Islet of Langerhans (tissue), 1 donor: ENCODE results near the gene SSH2.
"Not testable (repeated sequence)": the region's sequence is repeated elsewhere in the genome, so short reads cannot be mapped to it uniquely, and the experiment has no call there.

Source experiments
- FAIRE-seq: peaks from one replicate; lab custom pipeline; 2011; peaks lifted over from hg19 to GRCh38; lab: Jason Lieb, UNC

SSH2 gene

DNA sequence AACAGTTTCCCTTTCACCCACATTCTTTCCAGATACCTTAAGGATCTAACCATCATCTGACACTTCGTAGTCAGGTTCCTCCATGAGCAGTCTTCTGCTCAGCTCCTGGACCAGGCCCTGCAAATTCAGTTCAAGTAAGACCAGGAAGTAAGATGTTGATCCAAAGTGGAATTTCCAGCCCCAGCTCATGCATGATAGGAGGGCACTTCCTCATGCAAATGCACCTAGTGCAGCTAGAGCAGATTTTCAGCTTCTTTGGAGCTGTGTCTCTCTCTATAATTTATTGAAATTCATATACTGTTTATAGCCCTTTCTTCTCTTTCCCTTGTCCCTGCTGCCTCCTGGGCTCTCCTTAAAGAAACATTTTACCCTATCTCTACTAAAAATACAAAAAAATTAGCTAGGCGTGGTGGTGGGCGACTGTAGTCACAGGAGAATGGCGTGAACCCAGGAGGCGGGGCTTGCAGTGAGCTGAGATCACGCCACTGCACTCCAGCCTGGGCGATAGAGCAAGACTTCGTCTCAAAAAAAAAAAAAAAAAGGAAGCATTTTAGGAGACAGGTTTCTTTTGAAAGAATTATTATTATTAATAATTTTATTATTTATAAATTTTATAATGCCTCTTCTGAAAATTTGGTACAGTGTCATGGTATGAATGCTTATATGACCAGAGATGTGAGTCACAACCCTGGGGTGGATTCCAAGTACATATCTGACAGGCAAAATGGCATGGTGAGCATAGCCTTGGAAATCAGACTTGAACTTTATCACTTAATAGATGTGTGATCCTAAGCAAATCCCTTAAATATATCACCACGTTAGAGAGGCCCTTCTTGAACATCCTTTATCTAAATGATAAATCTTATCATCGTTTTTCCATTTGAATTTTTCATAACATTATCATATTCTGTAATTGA lies 94.3 kb downstream of the SSH2 start:
- FAIRE-seq, result no peak

DNA sequence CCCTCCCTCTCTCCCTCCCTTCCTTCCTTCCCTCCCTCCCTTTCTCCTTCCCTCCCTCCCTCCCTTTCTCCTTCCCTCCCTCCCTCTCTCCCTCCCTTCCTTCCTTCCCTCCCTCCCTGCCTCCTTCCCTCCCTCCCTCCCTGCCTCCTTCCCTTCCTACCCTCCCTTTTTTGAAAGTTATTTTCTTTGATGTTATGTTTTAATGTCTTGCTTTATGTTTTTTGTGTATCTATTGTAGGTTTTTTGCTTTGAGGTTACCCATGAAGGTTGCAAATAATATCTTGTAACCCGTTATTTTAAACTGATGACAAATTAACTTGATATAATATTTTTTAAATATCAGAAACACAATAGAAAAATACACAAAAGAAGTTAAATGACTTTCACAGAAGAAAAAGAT lies 96.2 kb downstream of the SSH2 start:
- no peak for FAIRE-seq

DNA sequence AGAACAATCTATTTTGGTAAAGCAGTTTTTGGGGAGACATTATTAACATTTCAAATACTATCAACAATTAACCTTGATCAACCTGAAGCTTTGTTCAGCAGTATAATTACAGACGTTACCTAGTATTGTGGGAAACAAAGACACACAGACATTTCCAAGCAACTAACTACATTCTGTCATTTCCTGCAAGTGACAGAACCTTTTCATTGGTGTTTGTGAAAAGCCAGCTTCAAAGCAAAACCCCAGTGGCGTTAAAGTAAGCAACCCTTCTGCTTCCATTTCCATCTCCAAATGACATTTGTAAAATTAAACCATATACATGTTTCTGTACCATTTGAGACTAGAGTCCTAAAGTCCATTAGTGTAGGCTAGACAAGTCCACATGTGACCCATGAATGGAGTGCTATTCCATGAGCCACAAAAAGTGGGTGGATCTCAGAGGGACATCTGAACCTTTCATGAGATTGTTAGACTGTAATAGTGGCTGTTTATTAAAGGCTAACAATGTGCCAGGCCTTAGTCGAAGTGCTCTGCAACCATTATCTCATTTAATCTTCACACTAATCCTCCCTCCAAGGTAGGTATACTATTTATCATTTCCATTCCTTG lies 101.2 kb downstream of the SSH2 start:
- FAIRE-seq, result peak; percentile 41

DNA sequence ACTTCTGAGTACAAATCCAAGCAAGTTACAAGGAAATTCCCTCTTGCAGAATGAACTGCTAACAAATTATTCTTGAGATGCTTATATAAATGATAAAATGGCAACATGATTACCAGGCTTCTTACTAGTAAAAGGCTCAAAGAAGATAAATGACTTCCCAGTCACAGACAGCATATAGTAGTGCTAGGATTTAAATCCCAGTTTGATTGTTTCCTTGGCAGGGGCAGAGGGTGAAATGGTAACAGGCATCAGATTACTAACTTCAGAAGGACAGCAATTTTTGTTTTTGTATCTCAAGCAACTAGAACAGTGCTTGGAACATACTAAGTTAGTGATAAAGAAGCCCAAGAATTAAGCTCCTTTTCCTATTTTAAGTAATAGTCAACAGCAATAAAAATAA lies 102.8 kb downstream of the SSH2 start:
- no peak for FAIRE-seq

DNA sequence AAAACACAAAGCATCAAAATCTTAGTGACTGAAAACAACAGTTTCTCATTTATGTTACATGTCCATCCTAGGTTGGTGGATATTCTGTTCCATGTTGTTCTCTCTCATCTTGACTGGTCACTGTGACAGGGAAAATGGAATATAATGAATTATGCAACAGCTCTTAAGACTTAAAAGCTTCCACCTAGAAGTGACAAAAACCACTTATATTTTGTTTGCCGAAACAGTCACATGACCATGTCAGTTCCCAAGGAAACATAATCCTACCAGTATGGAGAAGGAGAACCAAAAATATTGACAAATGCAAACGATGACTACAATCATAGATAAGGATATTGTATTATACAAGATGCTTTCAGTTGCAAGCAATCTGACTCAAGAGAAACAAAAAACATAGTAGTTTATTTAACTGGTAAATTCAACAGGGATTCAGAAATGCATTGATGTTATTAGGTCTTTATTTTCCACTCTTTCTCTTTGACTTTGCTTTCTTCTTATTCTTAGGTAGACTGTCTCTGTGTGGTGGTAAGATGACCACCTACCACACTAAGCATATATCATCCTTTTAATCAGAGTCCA lies 103.8 kb downstream of the SSH2 start:
- peak; percentile 99 for FAIRE-seq

DNA sequence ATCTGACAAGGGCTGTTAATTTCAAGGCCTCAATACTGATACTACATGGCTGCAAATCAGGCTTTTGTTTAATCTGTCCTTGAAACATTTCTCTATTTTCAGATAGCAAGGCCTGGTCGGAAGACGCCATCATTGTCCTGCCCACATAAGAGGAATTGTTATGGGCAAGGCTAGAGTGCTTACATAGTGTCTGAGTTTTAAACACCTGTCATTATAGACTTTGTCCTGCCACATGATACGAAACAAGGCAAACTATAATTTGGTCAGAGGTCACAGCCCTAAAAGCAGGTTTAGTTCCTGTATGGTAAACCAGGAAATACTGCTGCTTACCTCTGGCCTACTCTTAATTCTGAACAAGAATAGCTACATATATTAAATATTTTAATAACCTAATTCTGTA lies 104.4 kb downstream of the SSH2 start:
- FAIRE-seq, result peak; percentile 47

DNA sequence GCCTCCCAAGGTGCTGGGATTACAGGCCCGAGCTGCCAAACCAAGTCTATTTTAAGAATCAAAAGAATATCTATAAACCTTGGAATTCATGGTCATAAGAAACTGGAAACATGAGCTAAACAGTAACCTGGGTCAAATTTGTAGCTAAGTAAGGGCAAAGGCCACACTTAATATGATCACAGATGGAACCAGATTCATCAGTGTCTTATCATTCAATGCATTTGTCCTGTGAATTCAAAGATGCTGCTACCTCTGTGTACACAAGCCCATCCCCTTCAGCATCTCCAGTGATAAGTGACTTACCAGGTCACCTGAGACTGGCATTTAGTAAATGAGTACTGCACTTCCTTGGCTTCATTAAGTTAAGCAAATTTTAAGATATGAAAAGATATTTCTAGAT lies 108.1 kb downstream of the SSH2 start:
- FAIRE-seq, result no peak

DNA sequence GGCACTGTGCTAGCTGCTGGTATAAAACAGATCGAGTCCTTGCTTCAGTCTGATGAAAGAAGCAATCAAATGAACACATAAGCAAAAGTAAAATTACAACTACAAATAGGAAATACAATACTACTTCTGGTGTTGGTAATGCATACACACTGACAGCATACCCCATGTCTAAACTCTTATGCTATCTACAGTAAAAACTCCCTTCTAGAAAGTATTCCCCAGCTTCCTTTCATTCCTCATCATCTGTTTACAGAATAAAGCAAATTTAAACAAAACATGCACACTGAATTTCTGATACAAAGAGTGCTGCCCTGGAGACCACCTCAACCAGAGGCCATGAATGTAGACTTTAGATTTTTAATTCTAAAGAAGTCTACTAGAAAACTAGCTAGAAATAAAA lies 109.6 kb downstream of the SSH2 start:
- FAIRE-seq, result no peak

DNA sequence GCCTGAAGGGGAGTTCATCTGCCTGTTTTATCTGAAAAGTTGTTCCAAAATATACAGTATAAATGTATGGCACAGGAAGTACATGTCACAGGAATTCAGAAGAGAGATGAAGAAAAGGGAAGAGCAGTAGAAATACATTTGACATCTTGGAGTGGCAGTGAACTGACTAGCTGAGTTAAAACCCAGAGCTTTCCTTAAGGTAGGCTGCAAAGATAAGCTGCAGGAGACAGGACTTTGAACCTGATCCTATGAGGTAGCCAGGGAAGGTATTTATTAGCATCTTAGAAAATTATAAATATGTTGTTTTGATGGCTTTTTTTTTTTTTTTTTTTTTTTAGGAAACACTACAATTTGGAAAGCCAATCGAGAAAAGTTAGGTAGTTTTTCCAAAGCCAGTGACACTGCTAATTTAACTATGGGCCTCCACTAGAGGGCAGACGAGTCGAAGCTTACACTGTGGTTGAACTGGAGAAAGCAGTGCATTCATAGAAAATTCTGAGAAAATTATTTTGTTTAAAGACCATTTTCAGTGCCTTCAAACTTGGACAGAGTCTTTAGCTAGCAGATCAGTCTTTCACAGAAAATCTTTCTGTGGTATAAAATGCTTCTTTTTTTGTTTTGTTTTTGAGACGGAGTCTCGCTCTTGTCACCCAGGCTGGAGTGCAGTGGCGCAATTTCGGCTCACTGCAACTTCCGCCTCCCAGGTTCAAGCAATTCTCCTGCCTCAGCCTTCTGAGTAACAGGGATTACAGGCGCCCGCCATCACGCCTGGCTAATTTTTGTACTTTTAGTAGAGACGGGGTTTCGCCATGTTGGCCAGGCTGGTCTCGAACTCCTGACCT lies 122.3 kb downstream of the SSH2 start:
- FAIRE-seq, result peak; percentile 66

DNA sequence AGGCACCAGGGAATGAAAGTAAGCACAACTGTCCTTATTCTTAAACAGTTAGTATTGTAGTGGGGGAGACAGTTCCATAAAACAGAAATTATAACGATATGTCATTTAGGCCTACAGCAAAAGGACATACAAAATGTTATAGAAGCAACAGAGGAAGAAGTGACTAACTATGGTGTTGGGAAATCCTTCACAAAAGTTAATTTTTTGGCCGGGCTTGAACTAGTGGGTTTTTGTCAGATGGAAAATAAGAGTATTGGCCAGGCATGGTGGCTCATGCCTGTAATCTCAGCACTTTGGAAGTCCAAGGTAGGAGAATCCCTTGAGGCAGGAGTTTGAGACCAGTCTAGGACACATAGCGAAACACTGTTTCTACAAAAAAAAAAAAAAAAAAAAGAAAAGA lies 127.8 kb downstream of the SSH2 start:
- FAIRE-seq, result no peak

DNA sequence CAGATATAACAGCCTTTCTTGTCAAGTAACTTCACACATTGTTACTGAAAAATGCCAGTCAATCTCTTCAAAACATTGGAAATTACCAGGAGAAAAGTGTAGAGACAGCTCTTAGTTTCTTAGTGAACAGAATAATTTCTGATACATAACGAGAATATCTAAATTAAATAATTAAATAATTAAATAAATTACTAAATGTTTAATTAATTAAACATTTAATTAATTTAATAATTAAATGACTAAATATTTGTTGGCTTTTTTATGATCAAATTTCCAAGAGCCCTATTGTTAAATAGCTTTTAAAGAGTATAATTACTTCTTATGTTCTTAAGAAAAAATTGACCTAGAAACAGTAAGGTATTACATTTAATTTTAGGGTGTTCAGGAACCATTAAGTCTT lies 129.6 kb downstream of the SSH2 start:
- FAIRE-seq, result no peak

DNA sequence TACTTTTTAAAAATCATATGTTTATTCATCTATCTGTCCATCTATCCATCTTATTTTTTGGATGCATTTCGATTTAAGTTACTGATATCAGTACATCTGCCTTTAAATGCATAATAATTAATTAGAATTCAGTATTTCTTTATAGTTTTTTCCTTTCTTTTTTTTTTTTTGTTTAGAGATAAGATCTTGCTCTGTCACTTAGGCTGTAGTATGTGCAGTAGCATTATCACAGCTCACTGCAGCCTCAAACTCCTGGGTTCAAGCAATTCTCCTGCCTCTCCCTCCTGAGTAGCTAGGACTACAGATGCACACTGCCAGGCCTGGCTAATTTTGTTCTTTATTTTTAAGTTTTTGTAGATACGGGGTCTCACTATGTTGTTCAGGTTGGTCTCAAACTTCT lies 133.4 kb downstream of the SSH2 start:
- FAIRE-seq, result no peak

DNA sequence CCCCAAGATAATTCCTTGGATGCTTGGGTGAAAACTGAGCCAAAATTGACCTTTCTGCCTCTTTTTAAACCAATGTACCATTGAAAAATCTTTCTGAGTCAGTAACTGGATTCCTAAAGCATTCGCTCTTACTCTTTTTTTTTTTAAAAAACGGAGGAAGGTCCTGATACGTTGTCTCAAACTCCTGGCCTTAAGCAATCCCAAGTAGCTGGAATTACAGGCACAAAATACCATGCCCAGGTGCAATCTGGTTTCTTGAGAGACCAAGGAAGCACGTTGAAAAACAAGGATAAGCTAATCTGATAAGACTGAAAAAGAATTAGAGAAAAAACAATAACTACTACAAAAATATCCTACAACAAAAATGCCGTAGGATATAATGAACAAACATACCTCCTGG lies 136.5 kb downstream of the SSH2 start:
- FAIRE-seq, result no peak

DNA sequence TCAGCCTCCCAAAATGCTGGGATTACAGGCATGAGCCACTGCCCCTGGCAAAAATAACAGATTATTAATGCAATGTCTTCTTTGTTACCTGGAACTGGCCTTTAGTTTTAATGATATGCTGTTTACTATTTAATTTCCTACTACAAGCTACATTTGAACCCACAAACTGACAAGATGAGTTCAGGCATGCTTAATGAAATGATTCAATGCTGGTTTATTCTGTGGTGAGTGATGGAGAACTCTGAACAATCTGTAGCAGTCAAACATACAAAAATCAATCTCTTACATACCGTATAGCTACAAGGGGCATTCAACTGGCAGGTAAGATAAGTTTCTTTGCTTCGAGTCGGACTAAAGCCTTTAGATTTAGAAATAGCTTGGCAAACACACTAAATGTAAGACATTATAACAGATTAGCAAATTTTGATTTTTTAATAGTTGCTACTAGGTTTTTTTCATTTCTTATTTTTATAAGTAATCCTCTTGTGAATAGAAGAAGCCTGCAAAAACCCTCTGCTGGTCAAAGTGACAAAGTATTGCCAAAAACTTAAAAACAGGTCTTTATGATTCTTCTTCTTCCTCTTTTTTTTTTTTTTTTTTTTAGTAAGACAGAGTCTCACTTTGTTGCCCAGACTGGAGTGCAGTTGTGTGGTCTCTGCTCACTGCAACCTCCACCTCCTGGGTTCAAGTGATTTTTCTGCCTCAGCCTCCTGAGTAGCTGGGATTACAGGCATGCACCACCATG lies 138.5 kb downstream of the SSH2 start:
- FAIRE-seq, result no peak

DNA sequence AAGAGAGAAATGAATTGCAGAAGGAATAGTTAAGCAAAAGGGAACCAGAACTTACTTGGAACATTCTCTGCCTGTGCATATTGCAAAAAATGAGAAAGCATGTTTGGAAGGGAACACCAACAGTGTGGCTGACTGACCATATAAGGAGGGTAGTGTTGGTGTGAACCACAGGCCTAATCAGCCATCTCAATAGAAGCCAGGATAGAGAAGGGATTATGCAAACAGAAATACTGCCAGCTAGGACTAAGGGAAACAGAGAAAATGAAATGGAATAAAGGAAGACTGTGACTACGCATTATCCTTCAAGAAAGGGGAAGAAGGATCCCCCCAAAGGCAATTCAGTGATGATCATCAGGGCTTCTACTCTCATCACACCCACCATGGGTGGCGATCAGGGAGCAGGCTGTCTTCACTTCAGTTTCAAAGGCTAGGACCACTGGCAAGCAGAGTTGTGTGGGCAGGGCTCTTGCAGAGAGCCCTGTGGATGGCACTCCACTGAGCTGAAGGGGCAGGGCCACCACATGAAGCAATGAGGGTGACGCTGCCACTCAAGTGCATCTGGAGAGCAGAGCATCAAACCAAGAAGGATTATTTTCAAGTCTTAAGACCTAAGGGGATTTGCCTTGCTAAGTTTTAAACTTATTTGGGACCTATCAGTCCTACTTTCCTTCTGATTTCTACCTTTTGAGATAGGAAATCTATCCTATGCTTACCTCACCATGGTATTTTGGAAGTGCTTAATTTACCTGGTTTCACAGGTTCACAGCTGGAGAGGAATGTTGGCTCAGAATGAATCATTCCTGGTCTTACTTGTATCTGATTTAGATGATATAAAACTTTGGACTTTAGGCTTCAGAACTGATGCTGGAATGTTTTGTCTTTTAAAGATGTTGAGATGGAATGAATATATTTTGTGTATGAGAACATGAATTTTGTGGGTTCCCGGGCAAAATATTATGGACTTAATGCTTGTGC lies 140.5 kb downstream of the SSH2 start:
- FAIRE-seq, result no peak

DNA sequence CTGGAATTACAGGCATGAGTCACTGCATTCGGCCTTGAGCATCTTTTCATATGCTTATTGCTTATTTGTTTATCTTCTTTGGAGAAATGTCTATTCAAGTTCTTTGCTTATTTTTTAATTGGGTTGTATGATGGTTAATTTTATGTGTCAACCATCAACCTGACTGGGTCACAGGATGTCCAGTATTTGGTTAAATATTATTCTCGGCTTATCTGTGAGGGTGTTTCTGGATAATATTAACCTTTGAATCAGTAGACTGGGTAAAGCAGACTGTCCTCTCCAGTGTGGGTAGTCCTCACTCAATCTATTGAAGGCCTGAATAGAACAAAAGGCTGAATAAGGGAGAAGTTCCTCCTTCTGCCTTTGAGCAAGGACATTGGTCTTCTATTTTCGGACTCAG lies 142.0 kb downstream of the SSH2 start:
- FAIRE-seq, result peak; percentile 41

DNA sequence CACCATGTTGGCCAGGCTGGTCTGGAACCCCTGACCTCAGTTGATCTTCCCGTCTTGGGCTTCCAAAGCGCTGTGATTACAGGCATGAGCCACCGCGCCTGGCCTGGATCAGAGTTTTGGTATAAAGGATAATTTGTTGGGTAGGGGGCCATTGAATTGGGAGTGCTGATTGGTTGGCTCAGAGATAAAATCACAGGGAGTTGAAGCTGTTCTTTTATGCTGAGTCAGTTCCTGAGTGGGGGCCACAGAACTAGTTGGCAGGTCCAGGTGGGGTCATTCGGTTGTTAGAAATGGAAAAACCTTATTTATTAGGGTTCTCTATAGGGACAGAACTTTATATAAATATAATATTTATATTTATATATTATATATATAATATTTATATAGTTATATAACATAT lies 147.1 kb downstream of the SSH2 start:
- FAIRE-seq, result no peak

DNA sequence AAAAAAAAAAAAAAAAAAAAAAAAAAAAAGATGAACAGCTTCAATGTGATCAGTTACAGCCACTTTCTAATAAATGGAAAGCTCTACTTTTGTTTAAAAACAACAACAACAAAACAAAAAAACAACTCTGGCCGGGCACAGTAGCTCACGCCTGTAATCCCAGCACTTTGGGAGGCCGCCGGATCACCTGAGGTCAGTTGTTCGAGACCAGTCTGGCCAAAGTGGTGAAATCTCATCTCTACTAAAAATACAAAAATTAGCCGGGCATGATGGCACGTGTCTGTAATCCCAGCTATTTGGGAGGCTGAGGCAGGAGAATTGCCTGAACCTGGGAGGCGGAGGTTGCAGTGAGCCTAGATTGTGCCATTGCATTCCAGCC lies 150.2 kb downstream of the SSH2 start:
- not testable (repeated sequence) for FAIRE-seq

DNA sequence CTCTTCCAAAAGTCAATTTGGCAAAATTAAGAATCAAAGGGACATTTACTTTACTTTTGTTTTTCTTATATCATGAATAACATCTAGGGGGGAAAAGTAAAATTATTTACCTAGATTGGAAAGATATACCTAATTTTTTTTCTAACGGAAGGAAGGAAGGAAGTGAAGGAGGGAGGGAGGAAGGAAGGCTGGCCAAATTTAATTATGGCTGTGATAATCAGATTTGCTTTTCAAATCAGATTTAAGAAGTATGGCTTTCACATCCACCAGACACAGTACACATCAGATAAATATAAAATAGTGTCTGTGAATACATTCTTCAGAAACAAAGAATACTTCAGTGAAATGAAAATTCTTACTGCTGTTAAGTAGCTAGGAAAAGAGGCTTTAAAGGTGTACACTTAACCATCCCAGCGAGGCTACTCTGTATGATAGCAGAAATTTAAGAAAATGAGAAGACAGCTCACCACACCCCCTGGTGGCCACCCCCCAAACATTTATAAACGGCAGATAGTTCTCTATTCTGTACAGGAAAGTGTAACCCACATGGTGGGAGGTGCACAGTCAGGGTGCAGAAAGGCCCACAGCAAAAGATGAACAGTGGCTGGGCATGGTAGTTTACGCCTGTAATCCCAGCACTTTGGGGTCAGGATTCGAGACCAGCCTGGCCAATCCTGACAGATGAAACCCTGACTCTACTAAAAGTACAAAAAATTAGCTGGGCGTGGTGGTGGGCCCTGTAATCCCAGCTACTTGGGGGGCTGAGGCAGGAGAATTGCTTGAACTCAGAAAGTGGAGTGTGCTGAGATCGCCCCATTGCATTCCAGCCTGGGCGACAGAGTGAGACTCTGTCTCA lies 150.8 kb downstream of the SSH2 start:
- no peak for FAIRE-seq

DNA sequence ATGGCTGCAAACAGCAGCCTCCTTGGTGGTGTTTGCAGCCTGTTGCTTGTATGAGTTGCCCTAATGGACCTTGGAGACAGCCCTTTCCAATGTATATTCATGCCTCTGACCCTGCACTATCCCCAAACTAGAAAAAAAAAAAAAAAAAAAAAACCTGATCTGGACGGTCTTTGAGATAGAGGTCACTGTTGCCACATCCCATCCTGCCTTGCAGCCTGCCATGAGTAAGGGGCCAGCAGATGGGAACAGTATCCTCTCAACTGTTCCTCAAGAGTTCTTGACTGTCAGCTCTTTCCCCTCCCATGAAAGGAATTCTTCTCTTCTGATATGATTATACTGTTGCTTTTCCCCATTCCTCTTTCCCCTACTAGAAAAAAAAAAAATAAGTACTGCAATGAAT lies 152.4 kb downstream of the SSH2 start:
- FAIRE-seq, result no peak
